HepG2 (cell line): Measurements from ENCODE around the gene PRRT2.

Experiments
- CHD2 ChIP-seq: IDR thresholded peaks from 2 replicates; pipeline ENCODE4 v1.6.1; 2011; ENCODE audit warnings: low read depth, low read length, improper control_type of control experiment
- EP300 ChIP-seq, 3 experiments: sonication (generic) in 1 of 3; formaldehyde crosslinking in 1 of 3; IDR thresholded peaks; 2 replicates each; pipeline versions ENCODE4 v1.5.1 to v1.6.1; 2011 to 2020; ENCODE audit warnings: low read depth in 2 of 3, low read length in 2 of 3, borderline replicate concordance in 1 of 3, improper control_type of control experiment in 1 of 3, mild to moderate bottlenecking in 1 of 3, missing genetic modification reagents in 1 of 3, moderate library complexity in 1 of 3
- FOXJ3 ChIP-seq: sonication (generic); formaldehyde crosslinking; IDR thresholded peaks from 2 replicates; pipeline ENCODE4 v1.4.0; 2020; ENCODE audit warnings: missing genetic modification reagents, mild to moderate bottlenecking, borderline replicate concordance
- MAFK ChIP-seq, 2 experiments: IDR thresholded peaks in 1 of 2; conservative IDR thresholded peaks in 1 of 2; 2 replicates each; pipeline ENCODE4 v1.6.1; 2011; ENCODE audit warnings: improper control_type of control experiment in 2 of 2, low read length in 2 of 2
- SOX6 ChIP-seq, 2 experiments: fragments of 450-650 bp in 1 of 2; sonication (generic) in 1 of 2; formaldehyde crosslinking in 1 of 2; IDR thresholded peaks; 2 replicates each; pipeline versions ENCODE4 v1.4.0 to v1.6.1; 2017 to 2020; ENCODE audit warnings: antibody characterized with exemption in 1 of 2, mild to moderate bottlenecking in 1 of 2, missing genetic modification reagents in 1 of 2
- TEAD2 ChIP-seq: sonication (generic); formaldehyde crosslinking; IDR thresholded peaks from 2 replicates; pipeline ENCODE4 v1.9.0; 2021; ENCODE audit warnings: missing genetic modification reagents
- THAP7 ChIP-seq: sonication (generic); formaldehyde crosslinking; IDR thresholded peaks from 2 replicates; pipeline ENCODE4 v1.8.1; 2023; ENCODE audit warnings: mild to moderate bottlenecking, missing genetic modification reagents
- ZNF703 ChIP-seq: sonication (generic); formaldehyde crosslinking; IDR thresholded peaks from 2 replicates; pipeline ENCODE4 v1.5.1; 2020; ENCODE audit warnings: missing genetic modification reagents, mild to moderate bottlenecking, moderate library complexity, borderline replicate concordance
- ZNF747 ChIP-seq: sonication (generic); formaldehyde crosslinking; IDR thresholded peaks from 2 replicates; pipeline ENCODE4 v1.8.1; 2023; ENCODE audit warnings: missing genetic modification reagents, mild to moderate bottlenecking, borderline replicate concordance
- TF ChIP-seq, protein P1 (sequence below): sonication (generic); formaldehyde crosslinking; IDR thresholded peaks from 2 replicates; pipeline ENCODE4 v1.8.0; 2022; ENCODE audit warnings: mild to moderate bottlenecking, missing genetic modification reagents, borderline replicate concordance

GRCh38 chr16:29809031-29809747, 2.8 kb upstream of the PRRT2 start:
- no peak for TF ChIP-seq ZNF703
- TF ChIP-seq SOX6 (IDR thresholded peaks at IDR 0.05) = no peak
- no peak for TF ChIP-seq SOX6 (CRISPR knock-in tag; IDR thresholded peaks at IDR 0.05)
- no peak for TF ChIP-seq CHD2
- no peak for TF ChIP-seq MAFK (conservative IDR thresholded peaks at IDR 0.05 in 1 of 2, IDR thresholded peaks at IDR 0.05 in 1 of 2; ENCODE audit: low read length in 2 of 2)
- no peak for TF ChIP-seq TEAD2 (CRISPR knock-in tag)
- TF ChIP-seq THAP7 (CRISPR knock-in tag) = no peak
- TF ChIP-seq, protein P1, sequence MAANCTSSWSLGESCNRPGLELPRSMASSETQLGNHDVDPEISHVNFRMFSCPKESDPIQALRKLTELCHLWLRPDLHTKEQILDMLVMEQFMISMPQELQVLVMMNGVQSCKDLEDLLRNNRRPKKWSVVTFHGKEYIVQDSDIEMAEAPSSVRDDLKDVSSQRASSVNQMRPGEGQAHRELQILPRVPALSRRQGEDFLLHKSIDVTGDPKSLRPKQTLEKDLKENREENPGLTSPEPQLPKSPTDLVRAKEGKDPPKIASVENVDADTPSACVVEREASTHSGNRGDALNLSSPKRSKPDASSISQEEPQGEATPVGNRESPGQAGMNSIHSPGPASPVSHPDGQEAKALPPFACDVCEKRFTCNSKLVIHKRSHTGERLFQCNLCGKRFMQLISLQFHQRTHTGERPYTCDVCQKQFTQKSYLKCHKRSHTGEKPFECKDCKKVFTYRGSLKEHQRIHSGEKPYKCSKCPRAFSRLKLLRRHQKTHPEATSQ (CRISPR knock-in tag) = no peak
- TF ChIP-seq EP300 (IDR thresholded peaks at IDR 0.05; ENCODE audit: low read depth in 2 of 2, low read length in 2 of 2) = no peak
- no peak for TF ChIP-seq EP300 (CRISPR knock-in tag; IDR thresholded peaks at IDR 0.05; ENCODE audit: borderline replicate concordance)
- TF ChIP-seq ZNF747 (CRISPR knock-in tag) = no peak
- no peak for TF ChIP-seq FOXJ3 (CRISPR knock-in tag)
